BLaER1 treated with 17β-estradiol and CSF1 and Interleukin-3, amounts not matched to agents 10 nM and 100 nM (cell line): ENCODE data around the gene CIAO2B.
A peak's percentile ranks its signal among the peaks of the same experiment; 100 is the strongest.

Experiments used
- H3K27ac ChIP-seq, 11 experiments: shearing (Covaris generic); formaldehyde crosslinking; 2 replicates each; pipeline ENCODE4 v1.8.1; 2022
- H3K27me3 ChIP-seq, 11 experiments: shearing (Covaris generic); formaldehyde crosslinking; 2 replicates each; pipeline ENCODE4 v1.8.1; 2022
- H3K36me3 ChIP-seq, 11 experiments: shearing (Covaris generic); formaldehyde crosslinking; 2 replicates each; pipeline ENCODE4 v1.8.1; 2022
- H3K4me1 ChIP-seq, 10 experiments: shearing (Covaris generic); formaldehyde crosslinking; 2 replicates each; pipeline ENCODE4 v1.8.1; 2022
- H3K4me2 ChIP-seq, 11 experiments: shearing (Covaris generic); formaldehyde crosslinking; 2 replicates each; pipeline ENCODE4 v1.8.1; 2022
- H3K4me3 ChIP-seq, 10 experiments: shearing (Covaris generic); formaldehyde crosslinking; 2 replicates each; pipeline ENCODE4 v1.8.1; 2022
- H3K9ac ChIP-seq, 11 experiments: shearing (Covaris generic); formaldehyde crosslinking; 2 replicates each; pipeline ENCODE4 v1.8.1; 2022
- H3K9me3 ChIP-seq, 11 experiments: shearing (Covaris generic); formaldehyde crosslinking; replicated peaks in 1 of 11; 2 replicates each; pipeline ENCODE4 v1.8.1; 2022
- H4K20me1 ChIP-seq, 11 experiments: shearing (Covaris generic); formaldehyde crosslinking; 2 replicates each; pipeline ENCODE4 v1.8.1; 2022
- Cebpa-rat ChIP-seq, 11 experiments: shearing (Covaris generic); IDR thresholded peaks; 2 replicates each; pipeline ENCODE4 v1.8.1; 2022

CIAO2B gene

DNA sequence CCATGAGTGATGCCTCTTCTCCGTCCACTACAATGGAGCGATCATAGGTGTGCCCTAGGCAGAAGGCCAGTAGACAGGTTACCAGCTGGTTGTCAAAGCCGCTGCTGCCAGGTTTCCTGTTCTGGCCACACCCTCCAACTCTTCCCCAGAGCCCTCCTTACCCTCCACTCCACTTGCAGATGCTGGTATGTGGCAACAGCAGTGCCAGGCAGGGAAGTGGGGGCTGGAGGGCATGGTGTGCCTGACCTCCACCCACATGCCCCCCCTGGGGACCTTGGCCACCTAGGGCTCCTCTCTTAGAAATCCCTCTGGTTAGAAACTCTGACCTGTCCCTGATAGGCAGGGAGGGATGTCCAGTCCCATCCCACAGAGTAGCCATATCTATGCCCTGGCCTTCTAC lies 10.3 kb downstream of the CIAO2B start:
- Histone ChIP-seq H3K4me3 (peak overlapping the region in 7 of 10 experiments; percentile 8 to 59 (median 35); a peak in 10 of 20 replicates), H3K9me3 (no peaks in the 10 kb centered on the region), H3K36me3 (no peaks in the 10 kb centered on the region), H4K20me1 (peaks cover 0 to 24% (median 0%) of the 10 kb centered on the region in 11 experiments; a peak in 2 of 22 replicates), H3K27ac (peak overlapping the region in 7 of 11 experiments; percentile 65 to 93 (median 75); a peak in 13 of 22 replicates), H3K27me3 (peaks cover 29 to 38% (median 34%) of the 10 kb centered on the region in 11 experiments), H3K4me1 (peaks cover 59 to 99% (median 96%) of the 10 kb centered on the region in 10 experiments), H3K4me2 (peak overlapping the region; percentile 50 to 97 (median 89)), H3K9ac (peak overlapping the region in 8 of 11 experiments; percentile 47 to 81 (median 68); a peak in 12 of 22 replicates)
- peak in 6 of 11 experiments; percentile 29 to 85 (median 70); a peak in 7 of 22 replicates for TF ChIP-seq Cebpa-rat (IDR thresholded peaks at IDR 0.05)

GRCh38 chr16:66923247-66923731 lies 10.9 kb downstream of the CIAO2B start:
- no peak for TF ChIP-seq Cebpa-rat (IDR thresholded peaks at IDR 0.05)

DNA sequence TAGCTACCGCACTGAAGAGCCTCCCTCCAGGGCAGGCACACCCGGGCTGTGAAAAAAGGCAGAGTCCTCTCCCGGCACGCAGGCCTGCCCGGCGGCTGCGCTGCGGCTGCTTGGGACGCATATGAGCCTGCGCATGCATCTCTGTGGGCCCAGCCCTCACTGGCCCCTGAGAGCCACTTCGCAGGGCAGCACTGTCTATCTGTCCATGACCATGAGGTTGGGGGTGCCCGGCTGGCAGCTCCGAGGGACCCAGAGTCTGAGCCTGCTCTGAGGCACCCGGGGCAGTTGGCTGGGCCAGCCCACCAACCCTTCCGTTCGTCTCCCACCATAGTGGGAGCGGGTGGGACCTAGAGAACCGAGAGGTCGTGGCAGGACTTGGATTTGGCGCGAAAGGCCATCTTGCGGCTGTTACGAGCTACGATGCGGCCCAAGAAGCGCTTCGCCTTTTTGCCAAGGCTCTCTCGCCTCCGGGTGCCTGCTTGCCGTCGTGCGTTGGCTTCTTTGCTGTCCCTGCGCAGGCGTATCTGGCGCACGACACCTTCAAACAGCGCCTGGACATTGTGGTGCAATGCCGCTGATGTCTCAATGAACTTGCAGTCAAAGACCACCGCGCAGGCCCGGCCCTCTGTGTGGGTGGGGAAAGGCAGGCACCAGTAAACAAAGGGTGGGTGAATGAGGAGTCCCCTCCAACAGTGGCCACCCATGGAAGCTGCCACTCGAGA lies 12.3 kb downstream of the CIAO2B start:
- peaks cover 39 to 82% (median 78%) of the 10 kb centered on the region in 10 experiments for H3K4me1 ChIP-seq
- no peak for TF ChIP-seq Cebpa-rat (IDR thresholded peaks at IDR 0.05)
- H3K9ac ChIP-seq: peak overlapping the region in 4 of 11 experiments; percentile 11 to 81 (median 78); a peak in 6 of 22 replicates

More at GRCh38 chr16:66923247-66923731, 10.9 kb downstream of the CIAO2B start:
- H3K4me2 ChIP-seq: peak overlapping the region; percentile 50 to 97 (median 89)
- H3K27me3 ChIP-seq: peaks cover 29 to 38% (median 34%) of the 10 kb centered on the region in 11 experiments
- H3K27ac ChIP-seq: peak overlapping the region in 8 of 11 experiments; percentile 53 to 93 (median 74); a peak in 16 of 22 replicates
- H3K4me1 ChIP-seq: peaks cover 53 to 96% (median 92%) of the 10 kb centered on the region in 10 experiments
- H3K4me3 ChIP-seq: peak overlapping the region in 8 of 10 experiments; percentile 8 to 59 (median 34); a peak in 11 of 20 replicates
- peaks cover 0 to 24% (median 0%) of the 10 kb centered on the region in 11 experiments; a peak in 2 of 22 replicates for H4K20me1 ChIP-seq
- H3K9me3 ChIP-seq: no peaks in the 10 kb centered on the region
- H3K9ac ChIP-seq: peak overlapping the region in 9 of 11 experiments; percentile 16 to 81 (median 66); a peak in 17 of 22 replicates
- no peaks in the 10 kb centered on the region for H3K36me3 ChIP-seq

GRCh38 chr16:66920924-66921680 lies 13.1 kb downstream of the CIAO2B start:
- Histone ChIP-seq H3K4me1 (peaks cover 31 to 74% (median 70%) of the 10 kb centered on the region in 10 experiments), H3K9ac (peak overlapping the region in 2 of 11 experiments; percentile 7 to 41; a peak in 4 of 22 replicates), H3K4me2 (peak overlapping the region in 9 of 11 experiments; percentile 15 to 97 (median 93); a peak in 17 of 22 replicates), H3K9me3 (no peaks in the 10 kb centered on the region), H3K36me3 (no peaks in the 10 kb centered on the region), H3K4me3 (no peak overlapping the region), H4K20me1 (0 out of 22 replicates have a peak, but pooled peaks cover 0 to 17% (median 0%) of the 10 kb centered on the region in 11 experiments), H3K27me3 (peaks cover 20 to 33% (median 22%) of the 10 kb centered on the region in 11 experiments), H3K27ac (peak overlapping the region in 6 of 11 experiments; percentile 30 to 93 (median 74); a peak in 10 of 22 replicates)
- no peak for TF ChIP-seq Cebpa-rat (IDR thresholded peaks at IDR 0.05)

More for the DNA sequence above, 12.3 kb downstream of the CIAO2B start:
- Histone ChIP-seq H3K27ac (peak overlapping the region in 6 of 11 experiments; percentile 71 to 93 (median 81); a peak in 12 of 22 replicates), H3K4me3 (no peak overlapping the region), H3K27me3 (peaks cover 28 to 38% (median 30%) of the 10 kb centered on the region in 11 experiments), H3K4me2 (peak overlapping the region in 9 of 11 experiments; percentile 15 to 97 (median 93); a peak in 17 of 22 replicates), H3K9me3 (no peaks in the 10 kb centered on the region), H4K20me1 (0 out of 22 replicates have a peak, but pooled peaks cover 0 to 20% (median 0%) of the 10 kb centered on the region in 11 experiments), H3K36me3 (no peaks in the 10 kb centered on the region)

- peak overlapping the region in 1 of 11 experiments; percentile 18; a peak in 1 of 22 replicates for H3K9ac ChIP-seq
- 0 out of 22 replicates have a peak, but pooled peaks cover 0 to 17% (median 0%) of the 10 kb centered on the region in 11 experiments for H4K20me1 ChIP-seq
- no peak overlapping the region for H3K4me3 ChIP-seq
- H3K4me1 ChIP-seq: peaks cover 23 to 65% (median 62%) of the 10 kb centered on the region in 10 experiments
- H3K27ac ChIP-seq: no peak overlapping the region
- no peak for TF ChIP-seq Cebpa-rat (IDR thresholded peaks at IDR 0.05)
- H3K4me2 ChIP-seq: peak overlapping the region in 8 of 11 experiments; percentile 12 to 64 (median 39); a peak in 10 of 22 replicates
- H3K27me3 ChIP-seq: peaks cover 11 to 24% (median 13%) of the 10 kb centered on the region in 11 experiments
- no peaks in the 10 kb centered on the region for H3K36me3 ChIP-seq
- H3K9me3 ChIP-seq: no peaks in the 10 kb centered on the region
These were observed 14.0 kb downstream of the CIAO2B start for GRCh38 chr16:66920299-66920590.

GRCh38 chr16:66919569-66920298 lies 14.5 kb downstream of the CIAO2B start:
- Histone ChIP-seq H4K20me1 (0 out of 22 replicates have a peak, but pooled peaks cover 0 to 12% (median 0%) of the 10 kb centered on the region in 11 experiments), H3K4me2 (peak overlapping the region in 8 of 11 experiments; percentile 12 to 64 (median 39); a peak in 14 of 22 replicates), H3K4me1 (peaks cover 18 to 60% (median 56%) of the 10 kb centered on the region in 10 experiments), H3K36me3 (no peaks in the 10 kb centered on the region), H3K27ac (0 out of 22 replicates have a peak overlapping the region, but pooled peaks of 1 of the 11 experiments have one; percentile 15), H3K27me3 (peaks cover 6 to 19% (median 8%) of the 10 kb centered on the region in 11 experiments), H3K9ac (peak overlapping the region in 1 of 11 experiments; percentile 18; a peak in 1 of 22 replicates), H3K9me3 (no peaks in the 10 kb centered on the region), H3K4me3 (no peak overlapping the region)
- TF ChIP-seq Cebpa-rat (IDR thresholded peaks at IDR 0.05): no peak

GRCh38 chr16:66918803-66919568 lies 15.2 kb downstream of the CIAO2B start, which contains the start of gene CDH16:
Gene CDH16, minus strand, starts transcription at chr16:66918885. Its CDS starts 820 bp downstream, at chr16:66918065.
- peaks cover 13 to 53% (median 49%) of the 10 kb centered on the region in 10 experiments for H3K4me1 ChIP-seq
- peaks cover 0 to 11% (median under 1%) of the 10 kb centered on the region in 11 experiments; a peak in 14 of 22 replicates for H3K27me3 ChIP-seq
- TF ChIP-seq Cebpa-rat (IDR thresholded peaks at IDR 0.05): no peak
- H4K20me1 ChIP-seq: 0 out of 22 replicates have a peak, but pooled peaks cover 0 to 5% (median 0%) of the 10 kb centered on the region in 11 experiments
- 0 out of 22 replicates have a peak within 1 kb of the TSS, but pooled peaks of 1 of the 11 experiments have one; percentile 15 for H3K27ac ChIP-seq
- no peak within 1 kb of the TSS for H3K4me3 ChIP-seq
- H3K9me3 ChIP-seq: no peaks in the 10 kb centered on the region
- H3K36me3 ChIP-seq: no peaks in the 10 kb centered on the region
- H3K9ac ChIP-seq: peak within 1 kb of the TSS in 1 of 11 experiments; percentile 18; a peak in 1 of 22 replicates
- H3K4me2 ChIP-seq: peak within 1 kb of the TSS in 7 of 11 experiments; percentile 18 to 64 (median 40); a peak in 14 of 22 replicates
